GM12892 (cell line): ENCODE measurements around the gene MAP3K10.

Experiments used
- POLR2AphosphoS5 ChIP-seq: IDR thresholded peaks from 2 replicates; pipeline ENCODE4 v1.6.1; 2011; ENCODE audit warnings: low read depth, low read length, control low read depth
- TAF1 ChIP-seq: IDR thresholded peaks from 2 replicates; pipeline ENCODE4 v1.6.1; 2011; ENCODE audit warnings: low read depth, mild to moderate bottlenecking, control low read depth, low read length, borderline replicate concordance

DNA sequence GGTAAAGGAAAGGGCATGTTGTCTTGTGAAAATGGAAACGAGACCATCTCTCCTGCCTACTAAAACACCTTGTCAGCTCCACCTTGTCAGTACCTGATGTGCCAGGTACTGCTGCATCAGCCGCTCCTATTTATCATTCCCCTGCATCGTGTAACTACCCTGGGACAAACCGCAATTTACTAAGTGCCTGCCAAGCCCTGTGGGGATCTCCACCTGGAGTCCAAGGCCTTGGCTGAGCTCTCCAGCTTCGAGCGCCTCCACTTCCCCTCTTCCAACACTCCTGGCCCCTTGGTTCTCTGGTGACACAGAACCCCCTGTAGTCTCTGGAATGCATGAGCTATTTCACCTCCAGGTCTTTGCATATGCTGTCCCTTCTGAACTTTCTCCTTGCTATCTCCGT lies 61.2 kb downstream of the MAP3K10 start:
- TF ChIP-seq TAF1 (no peak), POLR2AphosphoS5 (no peak)
